T-cell (primary cell): ENCODE results near the gene OSBPL5. TPM values are rescaled to one million over a fixed set of nuclear protein-coding genes. Genes with fewer than 3 reads are reported as not detected.
A peak's percentile ranks its signal among the peaks of the same experiment; 100 is the strongest.

ENCODE experiments used
- ATAC-seq, 4 experiments: fragments of 200-7000 bp in 3 of 4; fragments of 150-1000 bp in 1 of 4; cut with Tn5 transposase; replicated peaks in 1 of 4; 1 replicate in 3 of 4; 2 replicates in 1 of 4; pipeline ENCODE4 v1.10.0; 2021; ENCODE audit warnings: moderate library complexity in 3 of 4, mild to moderate bottlenecking in 2 of 4, moderate number of reproducible peaks in 1 of 4
- CTCF ChIA-PET, 2 donors: fragments of 300-600 bp; sonication (Branson Sonifier 250); formaldehyde crosslinking; loops; one replicate each; lab custom pipeline; 2022; ENCODE audit warnings: antibody characterized with exemption in 2 of 2; lab: Charles Lee
- POLR2A ChIA-PET, 2 donors: fragments of 300-600 bp; sonication (Branson Sonifier 250); formaldehyde crosslinking; loops; one replicate each; lab custom pipeline; 2022; ENCODE audit warnings: antibody characterized with exemption in 2 of 2; lab: Charles Lee
- DNase-seq, 35 experiments: peaks; one replicate each; pipeline versions ENCODE4 v3.0.0 to v3.0.0-alpha.2; 2013 to 2023
- H3K27ac ChIP-seq: one replicate; pipeline ENCODE4 v1.5.1; 2013; ENCODE audit warnings: low read length
- H3K27me3 ChIP-seq, 2 experiments: replicated peaks in 1 of 2; 1 replicate in 1 of 2; 2 replicates in 1 of 2; pipeline versions ENCODE4 v1.6.1 to v1.7.0; 2013; ENCODE audit warnings: low read length in 1 of 2, mixed read lengths in 1 of 2; ENCODE audit not compliant: control insufficient read depth in 2 of 2, insufficient read depth in 2 of 2; ENCODE audit errors: extremely low read depth in 1 of 2
- H3K36me3 ChIP-seq, 2 donors: 1 replicate in 1 of 2; 2 replicates in 1 of 2; pipeline versions ENCODE4 v1.6.1 to v1.7.0; 2013; ENCODE audit warnings: low read length in 1 of 2; ENCODE audit not compliant: control insufficient read depth in 2 of 2, insufficient read depth in 1 of 2; ENCODE audit errors: extremely low read depth in 1 of 2
- H3K4me1 ChIP-seq, 2 experiments: 1 replicate in 1 of 2; 2 replicates in 1 of 2; pipeline versions ENCODE4 v1.6.1 to v1.7.0; 2013; ENCODE audit warnings: low read length in 2 of 2, mixed read lengths in 1 of 2; ENCODE audit not compliant: insufficient read depth in 2 of 2, control insufficient read depth in 1 of 2; ENCODE audit errors: extremely low read depth in 1 of 2
- H3K4me3 ChIP-seq, 2 donors: 1 replicate in 1 of 2; 2 replicates in 1 of 2; pipeline versions ENCODE4 v1.5.1 to v1.7.0; 2013; ENCODE audit warnings: mild to moderate bottlenecking in 2 of 2, low read length in 1 of 2, moderate library complexity in 1 of 2; ENCODE audit not compliant: control insufficient read depth in 1 of 2; ENCODE audit errors: extremely low read depth in 1 of 2
- H3K9me3 ChIP-seq: 2 replicates; pipeline ENCODE4 v1.7.0; 2013
- H3K27ac Mint-ChIP-seq, 2 donors: one replicate each; pipeline ENCODE4 v1.8.0; 2020 to 2021; ENCODE audit warnings: mild to moderate bottlenecking in 2 of 2, mixed read lengths in 2 of 2
- H3K27me3 Mint-ChIP-seq, 2 donors: one replicate each; pipeline ENCODE4 v1.8.0; 2021 to 2022; ENCODE audit warnings: mixed read lengths in 2 of 2
- H3K36me3 Mint-ChIP-seq: one replicate; pipeline ENCODE4 v1.8.0; 2021; ENCODE audit warnings: mixed read lengths
- H3K4me1 Mint-ChIP-seq, 3 donors: one replicate each; pipeline ENCODE4 v1.8.0; 2020 to 2022; ENCODE audit warnings: mixed read lengths in 3 of 3, mild to moderate bottlenecking in 1 of 3
- H3K4me3 Mint-ChIP-seq, 3 donors: one replicate each; pipeline ENCODE4 v1.8.0; 2020 to 2022; ENCODE audit warnings: mild to moderate bottlenecking in 3 of 3, mixed read lengths in 3 of 3, moderate library complexity in 3 of 3
- H3K9me3 Mint-ChIP-seq, 3 donors: one replicate each; pipeline ENCODE4 v1.8.0; 2020 to 2022; ENCODE audit warnings: mixed read lengths in 3 of 3
- WGBS: methylation state at CpG from one replicate; pipeline ENCODE4 v1.1.5; 2013; ENCODE audit warnings: missing lambda C conversion rate; ENCODE audit not compliant: insufficient coverage; 5-methylcytosine and 5-hydroxymethylcytosine counted together
- total RNA-seq, 35 experiments: library from RNA in 6 of 35; stranded (reverse) in 6 of 35; fragments of 120-200 nt in 1 of 35; gene quantifications; one replicate each; pipeline versions ENCODE4 v1.2.1 to v1.2.4 and lab custom pipeline; 2013 to 2026

OSBPL5 gene
- total RNA-seq, 5 donors from 2014 or later (not counting 1 experiment from before 2014, with no cell fraction given) = 11.2 to 41.5 (median 20.9) TPM

DNA sequence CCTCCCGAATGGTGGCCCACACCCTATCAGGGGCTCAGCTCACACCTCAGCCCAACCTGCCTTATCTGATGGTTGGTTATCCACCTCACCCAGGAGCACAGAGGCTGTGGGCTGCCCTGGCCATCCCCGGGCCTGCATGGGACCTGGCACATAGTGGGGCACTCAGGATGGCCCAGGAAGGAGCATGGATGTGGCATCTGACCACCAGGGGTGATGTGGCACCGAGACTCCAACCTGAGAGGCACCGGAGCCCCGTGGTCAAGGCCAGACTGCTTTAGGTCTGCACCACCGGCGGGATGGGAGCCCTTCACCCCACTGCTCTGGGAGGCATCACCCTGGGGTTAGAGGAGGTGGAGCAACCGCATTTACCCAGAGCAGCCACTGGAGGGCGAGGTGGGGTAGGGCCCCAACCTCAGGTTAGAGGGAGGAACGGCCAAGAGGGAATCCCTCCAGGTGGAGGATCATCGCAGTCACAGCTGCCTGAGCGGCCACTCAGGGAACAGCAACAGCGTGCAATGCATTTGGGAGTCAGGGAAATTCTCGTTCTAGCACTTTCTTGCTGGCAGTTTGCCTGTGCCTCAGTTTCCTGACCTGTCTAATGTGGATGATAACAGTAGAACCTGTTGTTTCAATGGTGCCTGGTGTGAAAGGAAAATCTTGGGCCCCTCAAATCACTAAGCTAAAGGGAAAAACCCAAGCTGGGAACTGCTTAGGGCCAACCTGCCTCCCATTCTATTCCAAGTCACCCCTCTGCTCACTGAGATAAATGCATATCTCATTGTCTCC lies 55.0 kb downstream of the OSBPL5 start:
- Mint-ChIP-seq H3K4me3 (no peak overlapping the region), H3K27ac (no peak overlapping the region), H3K36me3 (peaks cover 7% of the 10 kb centered on the region), H3K4me1 (peaks cover 0 to 8% (median 6%) of the 10 kb centered on the region in 3 donors), H3K27me3 (peaks cover 0 to 2% of the 10 kb centered on the region in 2 donors), H3K9me3 (peaks cover 0 to 9% (median 6%) of the 10 kb centered on the region in 3 donors)
- POLR2A ChIA-PET = no interaction called here
- H3K4me3 ChIP-seq = no peak overlapping the region
- H3K27me3 ChIP-seq = peaks cover 0 to 17% of the 10 kb centered on the region in 2 experiments
- H3K4me1 ChIP-seq = peaks cover 0 to 15% of the 10 kb centered on the region in 2 experiments
- H3K9me3 ChIP-seq = no peaks in the 10 kb centered on the region
- ATAC-seq (peak in 3 of 4 experiments; percentile 63 to 70 (median 64)), DNase-seq (peak in 24 of 35 experiments; percentile 17 to 65 (median 31))
- WGBS = 64% methylated on average over 12 of the region's 14 CpGs
- CTCF ChIA-PET = no interaction called here
- H3K27ac ChIP-seq = no peak overlapping the region
- peaks cover 2 to 8% of the 10 kb centered on the region in 2 donors for H3K36me3 ChIP-seq

DNA sequence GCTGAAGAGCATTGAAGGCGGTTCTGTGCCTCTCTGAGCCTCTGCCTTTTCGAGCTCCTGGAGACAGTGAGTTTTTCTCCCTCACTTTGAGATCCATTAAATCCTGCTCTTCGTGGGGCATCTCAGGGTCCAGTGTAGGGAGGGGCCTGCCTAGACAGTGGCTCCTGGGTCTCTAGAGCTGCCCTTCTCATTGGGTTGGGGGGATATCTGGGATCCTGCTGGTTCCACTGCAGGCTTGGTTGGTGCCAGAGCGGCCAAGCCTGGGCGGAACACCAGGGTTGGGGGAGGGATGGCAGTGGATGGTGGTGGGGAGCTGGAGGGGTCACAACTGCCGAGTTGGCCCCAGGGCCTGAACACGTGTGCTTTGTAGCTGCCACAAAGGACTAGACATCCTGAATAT lies 55.7 kb downstream of the OSBPL5 start:
- peaks cover 0 to 8% (median 6%) of the 10 kb centered on the region in 3 donors for H3K4me1 Mint-ChIP-seq
- H3K27me3 Mint-ChIP-seq = peaks cover 0 to 2% of the 10 kb centered on the region in 2 donors
- H3K4me3 Mint-ChIP-seq = no peak overlapping the region
- Histone ChIP-seq H3K36me3 (peaks cover 2 to 11% of the 10 kb centered on the region in 2 donors), H3K27ac (no peak overlapping the region), H3K9me3 (no peaks in the 10 kb centered on the region), H3K27me3 (peaks cover 0 to 17% of the 10 kb centered on the region in 2 experiments), H3K4me3 (no peak overlapping the region), H3K4me1 (peaks cover 0 to 15% of the 10 kb centered on the region in 2 experiments)
- peaks cover 0 to 5% (median 3%) of the 10 kb centered on the region in 3 donors for H3K9me3 Mint-ChIP-seq
- H3K36me3 Mint-ChIP-seq = peaks cover 5% of the 10 kb centered on the region
- DNase-seq (peak in 1 of 35 experiments; percentile 14), ATAC-seq (no peak)
- no peak overlapping the region for H3K27ac Mint-ChIP-seq
- POLR2A ChIA-PET = no interaction called here
- 92% methylated on average over 4 of the region's 7 CpGs for WGBS
- CTCF ChIA-PET = no interaction called here

DNA sequence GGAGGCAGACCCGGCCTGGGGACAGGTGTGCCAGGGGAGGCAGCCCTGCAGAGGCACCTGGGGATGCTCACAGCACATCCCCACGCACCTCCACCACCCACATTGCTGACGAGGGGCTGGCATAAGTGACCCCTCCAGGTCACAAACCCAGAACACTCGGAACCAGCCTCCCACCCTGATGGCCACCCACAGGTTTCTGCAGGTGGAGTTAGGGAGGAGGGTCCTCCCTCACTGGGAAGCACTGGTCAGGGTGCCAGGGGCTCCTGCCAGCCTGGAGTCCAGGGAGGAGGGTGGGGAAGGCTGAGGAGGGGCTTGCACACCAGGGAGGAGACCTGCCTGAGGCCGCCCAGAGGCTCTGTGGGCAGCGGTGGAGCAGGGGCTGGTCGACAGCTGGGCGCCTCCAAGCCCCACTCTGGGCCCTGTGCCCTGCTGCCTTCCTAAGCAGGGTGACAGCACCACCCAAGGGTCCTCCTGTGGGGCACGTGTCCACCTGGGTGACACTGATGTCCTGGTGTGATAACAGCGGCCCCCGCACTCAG lies 56.9 kb downstream of the OSBPL5 start:
- POLR2A ChIA-PET = no interaction called here
- Mint-ChIP-seq H3K4me1 (peaks cover 0 to 8% (median 6%) of the 10 kb centered on the region in 3 donors), H3K36me3 (no peaks in the 10 kb centered on the region), H3K4me3 (no peak overlapping the region), H3K9me3 (no peaks in the 10 kb centered on the region), H3K27me3 (peaks cover 0 to 2% of the 10 kb centered on the region in 2 donors), H3K27ac (no peak overlapping the region)
- H3K27me3 ChIP-seq = peaks cover 0 to 17% of the 10 kb centered on the region in 2 experiments
- no peak overlapping the region for H3K27ac ChIP-seq
- H3K9me3 ChIP-seq = no peaks in the 10 kb centered on the region
- DNase-seq (peak in 1 of 35 experiments; percentile 18), ATAC-seq (no peak)
- 72% methylated on average over 8 of the region's 11 CpGs for WGBS
- no peak overlapping the region for H3K4me3 ChIP-seq
- peaks cover 2 to 11% of the 10 kb centered on the region in 2 donors for H3K36me3 ChIP-seq
- CTCF ChIA-PET = no interaction called here
- peaks cover 0 to 15% of the 10 kb centered on the region in 2 experiments for H3K4me1 ChIP-seq

DNA sequence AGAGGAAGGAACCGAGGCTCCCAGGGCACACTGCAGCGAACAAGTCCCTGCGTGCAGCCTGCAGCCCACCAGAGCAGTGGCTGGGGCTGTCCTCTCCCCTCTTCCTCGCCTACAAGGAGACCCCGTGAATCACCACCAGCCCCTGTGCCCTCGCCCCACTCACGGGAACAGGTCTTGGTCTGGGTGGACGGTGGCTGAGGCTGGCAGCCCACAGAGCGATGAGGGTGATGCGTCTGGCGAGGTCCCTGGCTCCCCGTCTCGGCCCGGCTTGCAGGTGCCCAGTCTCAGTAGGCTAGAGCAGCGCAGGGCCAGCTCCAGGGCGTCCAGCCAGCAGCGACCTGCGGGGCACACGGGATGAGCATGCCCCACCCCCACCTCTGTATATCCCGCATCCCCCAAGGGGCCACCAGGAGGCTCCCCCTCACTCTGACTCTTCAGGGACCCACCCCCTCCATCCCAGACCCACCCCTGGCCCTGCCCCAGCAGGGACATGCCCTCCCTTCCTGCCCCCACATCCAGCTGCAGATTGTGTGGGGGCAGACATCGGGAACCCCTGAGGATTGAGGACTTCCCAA lies 57.4 kb downstream of the OSBPL5 start:
- peaks cover 0 to 17% of the 10 kb centered on the region in 2 experiments for H3K27me3 ChIP-seq
- ATAC-seq = no peak
- H3K9me3 ChIP-seq = no peaks in the 10 kb centered on the region
- WGBS = 90% methylated on average over 17 of the region's 21 CpGs
- ChIA-PET POLR2A (no interaction called here), CTCF (no interaction called here)
- Mint-ChIP-seq H3K36me3 (no peaks in the 10 kb centered on the region), H3K9me3 (no peaks in the 10 kb centered on the region), H3K4me1 (peaks cover 0 to 8% (median 6%) of the 10 kb centered on the region in 3 donors), H3K27ac (no peak overlapping the region), H3K4me3 (no peak overlapping the region), H3K27me3 (peaks cover 0 to 2% of the 10 kb centered on the region in 2 donors)
- H3K4me3 ChIP-seq = no peak overlapping the region
- H3K4me1 ChIP-seq = peaks cover 0 to 15% of the 10 kb centered on the region in 2 experiments
- H3K27ac ChIP-seq = no peak overlapping the region
- H3K36me3 ChIP-seq = peaks cover 2 to 11% of the 10 kb centered on the region in 2 donors
- DNase-seq = peak in 2 of 35 experiments; percentile 7 to 23

DNA sequence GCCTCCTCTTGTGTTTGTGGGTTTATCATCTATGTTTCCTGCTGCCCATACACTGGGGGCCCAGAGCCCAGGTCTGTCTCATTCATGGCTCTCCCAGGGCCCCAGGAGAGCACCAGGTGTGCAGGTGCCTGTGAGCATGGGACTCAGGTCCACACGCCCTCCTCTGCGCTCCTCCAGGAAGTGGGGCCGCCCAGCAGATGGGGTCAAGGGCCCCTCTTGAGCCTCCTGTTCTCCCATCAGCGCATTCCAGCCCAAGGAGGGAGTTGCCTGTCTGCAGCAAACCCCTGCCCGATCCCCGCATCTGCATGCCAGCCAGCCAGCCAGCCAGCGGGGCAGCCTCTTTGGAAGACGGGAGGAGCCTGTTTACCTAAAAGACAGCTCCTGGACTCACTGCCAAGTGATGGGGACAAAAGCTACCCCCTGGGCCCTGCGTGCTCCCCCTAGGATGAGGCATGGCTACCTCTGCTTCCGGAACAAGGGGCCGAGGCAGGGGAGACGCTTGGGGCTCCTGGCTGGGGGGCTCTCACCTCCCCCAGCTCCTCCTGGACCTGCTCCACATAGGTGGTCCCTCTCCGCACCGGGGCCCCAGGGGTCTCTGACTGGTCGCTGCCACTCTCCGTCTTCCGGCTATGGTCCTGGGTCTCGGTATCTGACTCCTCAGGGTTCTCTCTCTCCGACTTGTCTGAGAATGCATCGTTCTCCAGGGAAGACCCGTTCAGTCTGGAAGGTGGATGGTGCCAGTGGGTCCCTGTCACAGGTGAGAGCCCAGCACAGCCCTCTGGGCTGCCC lies 58.2 kb downstream of the OSBPL5 start:
- peaks cover 0 to 17% of the 10 kb centered on the region in 2 experiments for H3K27me3 ChIP-seq
- no peak overlapping the region for H3K27ac ChIP-seq
- peaks cover 0 to 15% of the 10 kb centered on the region in 2 experiments for H3K4me1 ChIP-seq
- ChIA-PET POLR2A (interaction anchor here in 1 of 2 donors (0.5 kb wide), 1 partner anchor 333 kb away, joined by 5 read pairs; no protein-coding TSS in a partner anchor), CTCF (no interaction called here)
- no peak overlapping the region for H3K4me3 ChIP-seq
- Mint-ChIP-seq H3K4me1 (peaks cover 0 to under 1% (median 0%) of the 10 kb centered on the region in 3 donors), H3K4me3 (no peak overlapping the region), H3K27ac (no peak overlapping the region), H3K9me3 (no peaks in the 10 kb centered on the region), H3K36me3 (no peaks in the 10 kb centered on the region), H3K27me3 (peaks cover 0 to 2% of the 10 kb centered on the region in 2 donors)
- peaks cover 2 to 11% of the 10 kb centered on the region in 2 donors for H3K36me3 ChIP-seq
- 97% methylated on average over 13 of the region's 21 CpGs for WGBS
- no peak for ATAC-seq
- H3K9me3 ChIP-seq = no peaks in the 10 kb centered on the region
- peak in 1 of 35 experiments; percentile 23 for DNase-seq
